K562 (cell line): ENCODE measurements around the gene ODF4. TPM values are rescaled to one million over a fixed set of nuclear protein-coding genes. Genes with fewer than 3 reads are reported as not detected.

Experiments used
- ATF3 ChIP-seq, 2 experiments: fragments of 450-650 bp in 1 of 2; sonication (generic) in 1 of 2; formaldehyde crosslinking in 1 of 2; IDR thresholded peaks in 1 of 2; conservative IDR thresholded peaks in 1 of 2; 2 replicates each; pipeline versions ENCODE4 v1.6.1 to v1.8.1; 2016 to 2023; ENCODE audit warnings: mild to moderate bottlenecking in 2 of 2, moderate library complexity in 2 of 2, inconsistent platforms in 1 of 2, missing genetic modification reagents in 1 of 2
- CEBPG ChIP-seq, 3 experiments: fragments of 200-800 bp in 1 of 3; sonication (Bioruptor generic) in 1 of 3; sonication (generic) in 1 of 3; formaldehyde crosslinking in 1 of 3; IDR thresholded peaks in 2 of 3; conservative IDR thresholded peaks in 1 of 3; 2 replicates each; pipeline versions ENCODE4 v1.6.1 to v1.8.0; 2016 to 2022; ENCODE audit warnings: missing compliant biosample characterization in 2 of 3, missing genetic modification characterization in 2 of 3, mild to moderate bottlenecking in 1 of 3, missing genetic modification reagents in 1 of 3
- CREB1 ChIP-seq, 2 experiments: sonication (generic) in 1 of 2; formaldehyde crosslinking in 1 of 2; IDR thresholded peaks; 2 replicates each; pipeline versions ENCODE4 v1.6.1 to v1.8.0; 2012 to 2022; ENCODE audit warnings: inconsistent platforms in 1 of 2, mild to moderate bottlenecking in 1 of 2, missing genetic modification reagents in 1 of 2, moderate library complexity in 1 of 2
- CREM ChIP-seq: IDR thresholded peaks from 2 replicates; pipeline ENCODE4 v1.6.1; 2014; ENCODE audit warnings: antibody characterized with exemption, low read depth
- DDX20 ChIP-seq: fragments of 450-650 bp; IDR thresholded peaks from 2 replicates; pipeline ENCODE4 v1.6.1; 2016; ENCODE audit warnings: missing genetic modification characterization, low read depth, mild to moderate bottlenecking, missing compliant biosample characterization, moderate library complexity
- ESRRA ChIP-seq: fragments of 450-650 bp; IDR thresholded peaks from 2 replicates; pipeline ENCODE4 v1.6.1; 2014; ENCODE audit warnings: low read depth, mild to moderate bottlenecking, moderate library complexity, borderline replicate concordance
- ETS2 ChIP-seq: IDR thresholded peaks from 2 replicates; pipeline ENCODE4 v1.6.1; 2016; ENCODE audit warnings: borderline replicate concordance, missing genetic modification characterization, mild to moderate bottlenecking, moderate library complexity, missing compliant biosample characterization; ENCODE audit not compliant: poor library complexity, severe bottlenecking
- RFX5 ChIP-seq: IDR thresholded peaks from 2 replicates; pipeline ENCODE4 v1.6.1; 2011; ENCODE audit warnings: low read depth, mild to moderate bottlenecking, improper control_type of control experiment, low read length
- SMARCE1 ChIP-seq: fragments of 450-650 bp; IDR thresholded peaks from 2 replicates; pipeline ENCODE4 v1.7.1; 2016; ENCODE audit warnings: mild to moderate bottlenecking
- TBL1XR1 ChIP-seq, 2 experiments: IDR thresholded peaks; 2 replicates each; pipeline ENCODE4 v1.6.1; 2012; ENCODE audit warnings: improper control_type of control experiment in 2 of 2, low read length in 2 of 2, mild to moderate bottlenecking in 1 of 2
- TRIM24 ChIP-seq, 2 experiments: fragments of 450-650 bp; IDR thresholded peaks; 2 replicates each; pipeline ENCODE4 v1.6.1; 2016
- ZNF124 ChIP-seq: sonication (generic); formaldehyde crosslinking; IDR thresholded peaks from 2 replicates; pipeline ENCODE4 v1.8.1; 2022; ENCODE audit warnings: missing genetic modification reagents
- ZNF140 ChIP-seq: fragments of 250-450 bp; sonication (Bioruptor Pico); IDR thresholded peaks from 2 replicates; pipeline ENCODE4 v1.8.0; 2021; ENCODE audit warnings: moderate library complexity, mild to moderate bottlenecking, inconsistent platforms
- ZNF347 ChIP-seq: fragments of 450-650 bp; formaldehyde crosslinking; IDR thresholded peaks from 2 replicates; pipeline ENCODE4 v1.4.0; 2020; ENCODE audit warnings: low read depth, mild to moderate bottlenecking, moderate library complexity
- ZNF511 ChIP-seq: sonication (generic); formaldehyde crosslinking; IDR thresholded peaks from 2 replicates; pipeline ENCODE4 v1.8.0; 2022; ENCODE audit warnings: mild to moderate bottlenecking, missing genetic modification reagents
- ZNF717 ChIP-seq: fragments of 250-450 bp; sonication (Bioruptor Pico); IDR thresholded peaks from 2 replicates; pipeline ENCODE4 v1.5.0; 2021
- polyA plus RNA-seq, 8 experiments: library from polyadenylated mRNA; depleted of rRNA in 4 of 8; stranded (reverse) in 5 of 8; unstranded in 3 of 8; fragments of >200 nt; fragmentation: Nextera tagmentation in 2 of 8; fragmentation: Illumina TruSeq in 1 of 8; extraction: Ambion mirVana in 2 of 8; extraction: Trizol in 1 of 8; gene quantifications; 2 replicates each; pipeline versions ENCODE4 v1.2.1 to v1.2.3, GENCODE V29; 2011 to 2014; ENCODE audit warnings: inconsistent platforms in 1 of 8, missing spikeins in 1 of 8
- total RNA-seq, 7 experiments: library from RNA; depleted of rRNA in 6 of 7; stranded (reverse); fragments of >200 nt in 6 of 7; fragmentation: Illumina TruSeq in 2 of 7; extraction: Trizol in 2 of 7; gene quantifications; 2 replicates each; pipeline versions ENCODE4 v1.2.1 to v1.2.3, GENCODE V29; 2011 to 2021; ENCODE audit warnings: low replicate concordance in 1 of 7
- TF ChIP-seq, protein P1 (sequence below): sonication (generic); formaldehyde crosslinking; IDR thresholded peaks from 2 replicates; pipeline ENCODE4 v1.8.0; 2023; ENCODE audit warnings: mild to moderate bottlenecking, missing genetic modification reagents
- TF ChIP-seq, protein P2 (sequence below): fragments of 250-450 bp; sonication (Bioruptor Pico); IDR thresholded peaks from 2 replicates; pipeline ENCODE4 v1.5.0; 2020; ENCODE audit warnings: mild to moderate bottlenecking, borderline replicate concordance

Gene ODF4
- total and polyA plus RNA-seq, 9 of the 15 experiments (the other 6 are each of a cell fraction or from before 2014, with no cell fraction given) = not detected

DNA sequence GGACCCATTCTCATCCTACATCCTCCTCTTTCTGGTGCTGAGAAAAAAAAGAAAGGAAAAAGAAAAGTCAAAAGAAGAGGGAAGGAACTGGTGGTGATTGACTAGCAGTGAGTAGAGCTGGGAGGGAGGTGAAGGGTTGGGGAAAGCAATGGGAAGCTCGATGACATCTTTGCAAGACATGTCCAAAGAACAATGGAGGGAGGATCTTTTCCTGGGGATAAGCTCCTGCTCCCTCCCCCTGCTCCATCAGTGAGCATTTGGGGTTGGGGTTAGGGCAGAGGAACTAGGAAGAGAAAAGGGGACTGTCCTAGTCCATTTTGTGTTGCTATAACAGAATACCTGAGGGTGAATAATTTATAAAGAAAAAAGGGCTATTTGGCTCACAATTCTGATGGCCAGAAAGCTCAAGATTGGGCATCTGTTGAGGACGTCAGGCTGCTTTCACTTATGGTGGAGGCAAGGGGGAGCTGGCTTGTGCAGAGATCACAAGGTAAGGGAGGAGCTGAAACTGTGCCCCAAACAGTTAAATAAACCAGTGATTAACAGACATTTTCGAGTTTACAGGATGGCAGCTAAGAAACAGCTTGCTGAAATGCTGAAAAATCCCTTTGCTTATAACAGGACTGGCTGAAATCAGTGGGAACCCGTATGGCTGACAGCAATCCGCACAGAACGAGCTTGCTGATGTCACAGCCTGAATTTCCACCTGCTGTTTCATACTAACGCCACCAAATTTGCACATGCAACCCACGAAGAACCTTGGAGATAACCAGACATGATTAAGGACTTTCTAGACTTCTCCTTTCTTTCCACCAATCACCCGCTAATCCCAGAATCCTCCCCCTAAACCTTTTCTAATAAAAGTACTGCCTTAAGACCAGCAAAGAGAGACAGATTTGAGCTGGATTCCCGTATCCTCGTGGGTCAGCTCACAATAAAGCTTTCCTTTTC is 1.6 kb upstream of the ODF4 start (continued):
- TF ChIP-seq CEBPG (CRISPR knock-in tag; IDR thresholded peaks at IDR 0.05) (peak; percentile 47; the same call in 1 of the 2 replicates), CEBPG (tag; conservative IDR thresholded peaks at IDR 0.05 in 1 of 2, IDR thresholded peaks at IDR 0.05 in 1 of 2) (no peak), SMARCE1 (peak; percentile 38; the same call in 1 of the 2 replicates), RFX5 (no peak), CREM (0 out of 2 replicates have a peak, but pooled peaks have one; percentile 28), ZNF124 (no peak), CREB1 (IDR thresholded peaks at IDR 0.05) (no peak), CREB1 (CRISPR knock-in tag; IDR thresholded peaks at IDR 0.05) (no peak), ZNF140 (CRISPR knock-in tag) (no peak), TRIM24 (IDR thresholded peaks at IDR 0.05) (no peak), ETS2 (tag) (no peak), TBL1XR1 (IDR thresholded peaks at IDR 0.05; ENCODE audit: low read length in 2 of 2) (no peak), ESRRA (no peak), ATF3 (IDR thresholded peaks at IDR 0.05) (peak; percentile 35; the same call in 1 of the 2 replicates), ATF3 (CRISPR knock-in tag; conservative IDR thresholded peaks at IDR 0.05) (no peak), DDX20 (no peak), ZNF511 (CRISPR knock-in tag) (no peak), ZNF347 (no peak), ZNF717 (CRISPR knock-in tag) (no peak)
- TF ChIP-seq, protein P1, sequence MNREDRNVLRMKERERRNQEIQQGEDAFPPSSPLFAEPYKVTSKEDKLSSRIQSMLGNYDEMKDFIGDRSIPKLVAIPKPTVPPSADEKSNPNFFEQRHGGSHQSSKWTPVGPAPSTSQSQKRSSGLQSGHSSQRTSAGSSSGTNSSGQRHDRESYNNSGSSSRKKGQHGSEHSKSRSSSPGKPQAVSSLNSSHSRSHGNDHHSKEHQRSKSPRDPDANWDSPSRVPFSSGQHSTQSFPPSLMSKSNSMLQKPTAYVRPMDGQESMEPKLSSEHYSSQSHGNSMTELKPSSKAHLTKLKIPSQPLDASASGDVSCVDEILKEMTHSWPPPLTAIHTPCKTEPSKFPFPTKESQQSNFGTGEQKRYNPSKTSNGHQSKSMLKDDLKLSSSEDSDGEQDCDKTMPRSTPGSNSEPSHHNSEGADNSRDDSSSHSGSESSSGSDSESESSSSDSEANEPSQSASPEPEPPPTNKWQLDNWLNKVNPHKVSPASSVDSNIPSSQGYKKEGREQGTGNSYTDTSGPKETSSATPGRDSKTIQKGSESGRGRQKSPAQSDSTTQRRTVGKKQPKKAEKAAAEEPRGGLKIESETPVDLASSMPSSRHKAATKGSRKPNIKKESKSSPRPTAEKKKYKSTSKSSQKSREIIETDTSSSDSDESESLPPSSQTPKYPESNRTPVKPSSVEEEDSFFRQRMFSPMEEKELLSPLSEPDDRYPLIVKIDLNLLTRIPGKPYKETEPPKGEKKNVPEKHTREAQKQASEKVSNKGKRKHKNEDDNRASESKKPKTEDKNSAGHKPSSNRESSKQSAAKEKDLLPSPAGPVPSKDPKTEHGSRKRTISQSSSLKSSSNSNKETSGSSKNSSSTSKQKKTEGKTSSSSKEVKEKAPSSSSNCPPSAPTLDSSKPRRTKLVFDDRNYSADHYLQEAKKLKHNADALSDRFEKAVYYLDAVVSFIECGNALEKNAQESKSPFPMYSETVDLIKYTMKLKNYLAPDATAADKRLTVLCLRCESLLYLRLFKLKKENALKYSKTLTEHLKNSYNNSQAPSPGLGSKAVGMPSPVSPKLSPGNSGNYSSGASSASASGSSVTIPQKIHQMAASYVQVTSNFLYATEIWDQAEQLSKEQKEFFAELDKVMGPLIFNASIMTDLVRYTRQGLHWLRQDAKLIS = no peak
- TF ChIP-seq, protein P2, sequence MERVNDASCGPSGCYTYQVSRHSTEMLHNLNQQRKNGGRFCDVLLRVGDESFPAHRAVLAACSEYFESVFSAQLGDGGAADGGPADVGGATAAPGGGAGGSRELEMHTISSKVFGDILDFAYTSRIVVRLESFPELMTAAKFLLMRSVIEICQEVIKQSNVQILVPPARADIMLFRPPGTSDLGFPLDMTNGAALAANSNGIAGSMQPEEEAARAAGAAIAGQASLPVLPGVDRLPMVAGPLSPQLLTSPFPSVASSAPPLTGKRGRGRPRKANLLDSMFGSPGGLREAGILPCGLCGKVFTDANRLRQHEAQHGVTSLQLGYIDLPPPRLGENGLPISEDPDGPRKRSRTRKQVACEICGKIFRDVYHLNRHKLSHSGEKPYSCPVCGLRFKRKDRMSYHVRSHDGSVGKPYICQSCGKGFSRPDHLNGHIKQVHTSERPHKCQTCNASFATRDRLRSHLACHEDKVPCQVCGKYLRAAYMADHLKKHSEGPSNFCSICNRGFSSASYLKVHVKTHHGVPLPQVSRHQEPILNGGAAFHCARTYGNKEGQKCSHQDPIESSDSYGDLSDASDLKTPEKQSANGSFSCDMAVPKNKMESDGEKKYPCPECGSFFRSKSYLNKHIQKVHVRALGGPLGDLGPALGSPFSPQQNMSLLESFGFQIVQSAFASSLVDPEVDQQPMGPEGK (CRISPR knock-in tag) = no peak
